H1 (cell line): ENCODE measurements around the gene BACE2. TPM values are rescaled to one million over a fixed set of nuclear protein-coding genes. Genes with fewer than 3 reads are reported as not detected.
"Not testable (repeated sequence)": the region's sequence is repeated elsewhere in the genome, so short reads cannot be mapped to it uniquely, and the experiment has no call there.

Experiments used
- CTCF ChIA-PET: fragments of 300-600 bp; sonication (Branson Sonifier 250); formaldehyde crosslinking; loops from one replicate; lab custom pipeline; 2021; ENCODE audit not compliant: partially characterized antibody; lab: Charles Lee
- POLR2A ChIA-PET: fragments of 300-600 bp; sonication (Branson Sonifier 250); formaldehyde crosslinking; loops from one replicate; lab custom pipeline; 2021; ENCODE audit warnings: inconsistent platforms; ENCODE audit not compliant: partially characterized antibody; lab: Charles Lee
- DNase-seq, 2 experiments: peaks; one replicate each; pipeline versions ENCODE4 v3.0.0 to v3.0.0-alpha.2; 2010 to 2022; ENCODE audit warnings: low spot score in 2 of 2, low read depth in 1 of 2, mixed read lengths in 1 of 2
- FAIRE-seq: peaks from 2 replicates; lab custom pipeline; 2011; peaks lifted over from hg19 to GRCh38; lab: Jason Lieb, UNC
- H2AFZ ChIP-seq: 2 replicates; pipeline ENCODE4 v1.8.1; 2012; ENCODE audit warnings: low read length, inconsistent platforms
- H2AK5ac ChIP-seq: 2 replicates; pipeline ENCODE4 v1.6.1; 2013; ENCODE audit warnings: low read depth, low read length
- H2BK120ac ChIP-seq: replicated peaks from 2 replicates; pipeline ENCODE3; 2013; ENCODE audit warnings: low read depth, low read length, inconsistent platforms
- H2BK12ac ChIP-seq: 2 replicates; pipeline ENCODE4 v1.6.1; 2013; ENCODE audit warnings: low read depth, low read length
- H2BK15ac ChIP-seq: 2 replicates; pipeline ENCODE4 v1.6.1; 2013; ENCODE audit warnings: low read length
- H2BK20ac ChIP-seq: 2 replicates; pipeline ENCODE4 v1.6.1; 2013; ENCODE audit warnings: low read length
- H2BK5ac ChIP-seq: 2 replicates; pipeline ENCODE4 v1.6.1; 2013; ENCODE audit warnings: low read depth, low read length
- H3K14ac ChIP-seq: 2 replicates; pipeline ENCODE4 v1.6.1; 2013; ENCODE audit warnings: inconsistent platforms; ENCODE audit not compliant: insufficient read length
- H3K18ac ChIP-seq: 2 replicates; pipeline ENCODE4 v1.6.1; 2013; ENCODE audit warnings: low read length; ENCODE audit errors: extremely low read depth
- H3K23ac ChIP-seq: 2 replicates; pipeline ENCODE4 v1.6.1; 2013; ENCODE audit warnings: inconsistent platforms; ENCODE audit not compliant: insufficient read length
- H3K23me2 ChIP-seq: 2 replicates; pipeline ENCODE4 v1.6.1; 2013; ENCODE audit warnings: low read depth, low read length
- H3K27ac ChIP-seq: 2 replicates; pipeline ENCODE4 v1.6.1; 2011; ENCODE audit warnings: low read depth, low read length, inconsistent platforms
- H3K27me3 ChIP-seq, 4 experiments: replicated peaks in 1 of 4; 1 replicate in 1 of 4; 2 replicates in 3 of 4; pipeline versions ENCODE4 v1.6.1 to v1.8.1; 2011 to 2013; ENCODE audit warnings: low read length in 3 of 4, mild to moderate bottlenecking in 3 of 4, inconsistent platforms in 2 of 4, mixed read lengths in 2 of 4, moderate library complexity in 1 of 4; ENCODE audit not compliant: control insufficient read depth in 3 of 4, insufficient read depth in 3 of 4; ENCODE audit errors: extremely low read depth in 1 of 4
- H3K36me3 ChIP-seq, 4 experiments: 2 replicates each; pipeline versions ENCODE4 v1.6.1 to v1.8.1; 2011 to 2013; ENCODE audit warnings: mild to moderate bottlenecking in 4 of 4, low read length in 3 of 4, moderate library complexity in 2 of 4, control low read depth in 1 of 4, inconsistent platforms in 1 of 4; ENCODE audit not compliant: insufficient read depth in 4 of 4, control insufficient read depth in 2 of 4
- H3K4ac ChIP-seq: replicated peaks from 2 replicates; pipeline ENCODE3; 2013; ENCODE audit warnings: low read length, low read depth, mixed read lengths, inconsistent platforms; ENCODE audit not compliant: insufficient read length
- H3K4me1 ChIP-seq, 4 experiments: replicated peaks in 1 of 4; 1 replicate in 1 of 4; 2 replicates in 3 of 4; pipeline versions ENCODE4 v1.6.1 to v1.8.1; 2011 to 2013; ENCODE audit warnings: low read length in 3 of 4, inconsistent platforms in 2 of 4, mixed read lengths in 1 of 4; ENCODE audit not compliant: insufficient read depth in 4 of 4, control insufficient read depth in 3 of 4
- H3K4me2 ChIP-seq, 2 experiments: 2 replicates each; pipeline versions ENCODE4 v1.6.1 to v1.8.1; 2011 to 2013; ENCODE audit warnings: low read depth in 2 of 2, low read length in 2 of 2, control low read depth in 1 of 2, inconsistent platforms in 1 of 2, mild to moderate bottlenecking in 1 of 2; ENCODE audit not compliant: insufficient read depth in 1 of 2
- H3K4me3 ChIP-seq, 4 experiments: fragments of 200-600, 300-600 bp in 1 of 4; sonication (generic), shearing (Covaris generic), sonication (Bioruptor Twin) in 1 of 4; 2 replicates each; pipeline versions ENCODE4 v1.5.1 to v1.8.1; 2011 to 2016; ENCODE audit warnings: low read length in 4 of 4, low read depth in 3 of 4, control low read depth in 2 of 4, inconsistent platforms in 2 of 4, mild to moderate bottlenecking in 2 of 4, mixed read lengths in 1 of 4, moderate library complexity in 1 of 4; ENCODE audit not compliant: insufficient read depth in 2 of 4; ENCODE audit errors: extremely low read depth in 1 of 4
- H3K56ac ChIP-seq: replicated peaks from 2 replicates; pipeline ENCODE3; 2013; ENCODE audit warnings: low read depth, mild to moderate bottlenecking, mixed read lengths, low read length, inconsistent platforms; ENCODE audit not compliant: insufficient read length
- H3K79me1 ChIP-seq: 2 replicates; pipeline ENCODE4 v1.6.1; 2013; ENCODE audit warnings: low read depth, low read length, control low read depth
- H3K79me2 ChIP-seq, 2 experiments: 2 replicates each; pipeline versions ENCODE4 v1.6.1 to v1.8.1; 2012 to 2013; ENCODE audit warnings: low read length in 2 of 2, mild to moderate bottlenecking in 2 of 2, inconsistent platforms in 1 of 2; ENCODE audit not compliant: insufficient read depth in 2 of 2, control insufficient read depth in 1 of 2
- H3K9ac ChIP-seq, 4 experiments: replicated peaks in 1 of 4; 1 replicate in 1 of 4; 2 replicates in 3 of 4; pipeline versions ENCODE4 v1.6.1 to v1.8.1; 2011 to 2013; ENCODE audit warnings: low read depth in 3 of 4, low read length in 3 of 4, control low read depth in 2 of 4, mild to moderate bottlenecking in 2 of 4, moderate library complexity in 2 of 4, inconsistent platforms in 1 of 4; ENCODE audit errors: extremely low read depth in 1 of 4
- H3K9me3 ChIP-seq, 2 experiments: 2 replicates each; pipeline versions ENCODE4 v1.6.1 to v1.8.1; 2012 to 2013; ENCODE audit warnings: mild to moderate bottlenecking in 2 of 2, moderate library complexity in 2 of 2, control low read depth in 1 of 2, inconsistent platforms in 1 of 2, low read depth in 1 of 2, low read length in 1 of 2, mixed read lengths in 1 of 2; ENCODE audit not compliant: insufficient read depth in 2 of 2
- H4K20me1 ChIP-seq, 2 experiments: replicated peaks in 1 of 2; 2 replicates each; pipeline versions ENCODE3 to v1.8.1; 2011 to 2013; ENCODE audit warnings: inconsistent platforms in 2 of 2, low read length in 2 of 2, mild to moderate bottlenecking in 1 of 2; ENCODE audit not compliant: insufficient read depth in 2 of 2, control insufficient read depth in 1 of 2
- H4K5ac ChIP-seq: 2 replicates; pipeline ENCODE4 v1.6.1; 2013; ENCODE audit warnings: low read length, low read depth, mixed read lengths, inconsistent platforms; ENCODE audit not compliant: insufficient read length
- H4K8ac ChIP-seq: 2 replicates; pipeline ENCODE4 v1.8.0; 2013; ENCODE audit warnings: mild to moderate bottlenecking, moderate library complexity, low read length, inconsistent platforms; ENCODE audit not compliant: insufficient read depth; ENCODE audit errors: extremely low read depth
- H4K91ac ChIP-seq: replicated peaks from 2 replicates; pipeline ENCODE3; 2013; ENCODE audit warnings: low read length, mixed read lengths, inconsistent platforms; ENCODE audit not compliant: insufficient read length
- ATF2 ChIP-seq: IDR thresholded peaks from 2 replicates; pipeline ENCODE4 v1.6.1; 2012; ENCODE audit warnings: low read length, inconsistent platforms
- BCL11A ChIP-seq, 2 experiments: IDR thresholded peaks; one replicate each; pipeline ENCODE4 v1.6.1; 2011; ENCODE audit warnings: low read depth in 2 of 2, low read length in 2 of 2, mild to moderate bottlenecking in 2 of 2
- WGBS, 2 experiments: shearing (Covaris generic) in 1 of 2; methylation state at CpG; one replicate each; pipeline versions ENCODE4 v1.1.6 to v1.1.7; 2013 to 2015; ENCODE audit warnings: low lambda C conversion rate in 2 of 2, mixed read lengths in 2 of 2, inconsistent platforms in 1 of 2, low coverage in 1 of 2, missing lambda C conversion rate in 1 of 2; ENCODE audit not compliant: insufficient replicate concordance in 2 of 2, insufficient coverage in 1 of 2, insufficient read length in 1 of 2; ENCODE audit errors: extremely low coverage in 1 of 2, missing lambda C conversion rate in 1 of 2; 5-methylcytosine and 5-hydroxymethylcytosine counted together
- polyA plus RNA-seq, 7 experiments: library from polyadenylated mRNA; depleted of rRNA in 3 of 7; stranded (reverse) in 5 of 7; unstranded in 2 of 7; fragments of >200 nt in 5 of 7; fragments of 200-250 nt in 2 of 7; gene quantifications; 1 replicate in 5 of 7; 2 replicates in 1 of 7; 4 replicates in 1 of 7; pipeline versions ENCODE4 v1.2.1 to v1.2.3, GENCODE V29; 2011 to 2013; ENCODE audit warnings: missing spikeins in 2 of 7, mixed read lengths in 2 of 7
- total RNA-seq: library from RNA; stranded (reverse); fragmentation: NEBNext Ultra II Directional; extraction: Animal tissue kit (Norgen Biotek cat#: 25700); gene quantifications from 2 replicates; pipeline ENCODE4 v1.2.1, GENCODE V29; 2021
- TF ChIP-seq, protein P1 (sequence below): IDR thresholded peaks from 2 replicates; pipeline ENCODE4 v1.6.1; 2011; ENCODE audit warnings: low read depth, mild to moderate bottlenecking, low read length; ENCODE audit not compliant: insufficient read depth

BACE2 gene
- total and polyA plus RNA-seq, 2 of the 8 experiments (the other 6 are each of a cell fraction or from before 2014, with no cell fraction given), result 8.1 to 10.9 TPM

GRCh38 chr21:41243107-41243506 lies 75.1 kb downstream of the BACE2 start (continued):
- TF ChIP-seq ATF2, result no peak
- no peak for TF ChIP-seq BCL11A (IDR thresholded peaks at IDR 0.05; ENCODE audit: low read depth in 2 of 2, low read length in 2 of 2)
- TF ChIP-seq, protein P1, sequence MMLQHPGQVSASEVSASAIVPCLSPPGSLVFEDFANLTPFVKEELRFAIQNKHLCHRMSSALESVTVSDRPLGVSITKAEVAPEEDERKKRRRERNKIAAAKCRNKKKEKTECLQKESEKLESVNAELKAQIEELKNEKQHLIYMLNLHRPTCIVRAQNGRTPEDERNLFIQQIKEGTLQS, result no peak

DNA sequence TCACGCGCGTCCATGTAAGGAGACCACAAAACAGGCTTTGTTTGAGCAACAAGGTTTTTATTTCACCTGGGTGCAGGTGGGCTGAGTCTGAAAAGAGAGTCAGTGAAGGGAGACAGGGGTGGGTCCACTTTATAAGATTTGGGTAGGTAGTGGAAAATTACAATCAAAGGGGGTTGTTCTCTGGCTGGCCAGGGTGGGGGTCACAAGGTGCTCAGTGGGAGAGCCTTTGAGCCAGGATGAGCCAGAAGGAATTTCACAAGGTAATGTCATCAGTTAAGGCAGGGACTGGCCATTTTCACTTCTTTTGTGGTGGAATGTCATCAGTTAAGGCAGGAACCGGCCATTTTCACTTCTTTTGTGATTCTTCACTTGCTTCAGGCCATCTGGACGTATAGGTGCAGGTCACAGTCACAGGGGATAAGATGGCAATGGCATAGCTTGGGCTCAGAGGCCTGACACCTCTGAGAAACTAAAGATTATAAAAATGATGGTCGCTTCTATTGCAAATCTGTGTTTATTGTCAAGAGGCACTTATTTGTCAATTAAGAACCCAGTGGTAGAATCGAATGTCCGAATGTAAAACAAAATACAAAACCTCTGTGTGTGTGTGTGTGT lies 76.4 kb downstream of the BACE2 start:
- H2BK12ac ChIP-seq, H2BK120ac ChIP-seq, H3K9me3 ChIP-seq, H3K56ac ChIP-seq, H3K4me2 ChIP-seq, H3K9ac ChIP-seq, H2BK5ac ChIP-seq, H4K8ac ChIP-seq, H3K4me3 ChIP-seq, H3K4ac ChIP-seq, H4K20me1 ChIP-seq, POLR2A ChIA-PET, H3K27me3 ChIP-seq, H4K91ac ChIP-seq, H2AK5ac ChIP-seq, H2AFZ ChIP-seq, H3K79me1 ChIP-seq, H3K18ac ChIP-seq, H3K4me1 ChIP-seq, H3K36me3 ChIP-seq, H2BK15ac ChIP-seq, H3K23ac ChIP-seq, H3K23me2 ChIP-seq, H4K5ac ChIP-seq, H3K14ac ChIP-seq, FAIRE-seq, H3K27ac ChIP-seq, H2BK20ac ChIP-seq, H3K79me2 ChIP-seq: not testable (repeated sequence)
- WGBS, 2 experiments, result 94% methylated on average over 8 of the region's 8 CpGs; no CpG with 5 or more reads in 1 of the 2 experiments
- DNase-seq, result peak in 1 of 2 experiments; percentile 3
- CTCF ChIA-PET, result interaction anchor here (1.1 kb wide), 2 partner anchors 72 to 74 kb away, joined by 3 read pairs; no protein-coding TSS in a partner anchor
